Panc1 (cell line): ENCODE measurements around the gene DNASE1L1. TPM values are rescaled to one million over a fixed set of nuclear protein-coding genes. Genes with fewer than 3 reads are reported as not detected.

Source experiments
- ATAC-seq: fragments of 200-7000 bp; cut with Tn5 transposase; 2 replicates; pipeline ENCODE4 v1.9.1; 2020; ENCODE audit warnings: mild to moderate bottlenecking, moderate library complexity
- BruUV-seq: library from RNA; stranded (reverse); fragments of 400-500 nt; replicated peaks from 2 replicates; lab custom pipeline; 2021; lab: Mats Ljungman, UMichigan
- CTCF ChIA-PET: fragments of 300-600 bp; sonication (Branson Sonifier 250); formaldehyde crosslinking; loops from one replicate; lab custom pipeline; 2022; ENCODE audit warnings: antibody characterized with exemption; lab: Charles Lee
- POLR2A ChIA-PET: fragments of 300-600 bp; sonication (Branson Sonifier 250); formaldehyde crosslinking; loops from one replicate; lab custom pipeline; 2022; ENCODE audit warnings: antibody characterized with exemption; lab: Charles Lee
- DNase-seq: peaks from one replicate; pipeline ENCODE4 v3.0.0-alpha.2; 2010; ENCODE audit warnings: low read depth, low spot score
- H3K27ac ChIP-seq: 2 replicates; pipeline ENCODE4 v1.5.1; 2011; ENCODE audit warnings: mild to moderate bottlenecking, low read length, inconsistent platforms
- H3K27me3 ChIP-seq: fragments of 200-500 bp; sonication (Bioruptor generic); 2 replicates; pipeline ENCODE4 v1.6.0; 2014; ENCODE audit warnings: low read length, inconsistent platforms; ENCODE audit not compliant: control insufficient read depth, insufficient read depth
- H3K36me3 ChIP-seq: fragments of 200-500 bp; sonication (Bioruptor generic); 2 replicates; pipeline ENCODE4 v1.5.1; 2014; ENCODE audit warnings: inconsistent platforms, mild to moderate bottlenecking, low read length, moderate library complexity; ENCODE audit not compliant: control insufficient read depth, insufficient read depth
- H3K4me1 ChIP-seq: 2 replicates; pipeline ENCODE4 v1.5.1; 2011; ENCODE audit warnings: inconsistent platforms, mild to moderate bottlenecking, low read length, moderate library complexity; ENCODE audit not compliant: control insufficient read depth, insufficient read depth
- H3K4me3 ChIP-seq, 2 experiments: 2 replicates each; pipeline ENCODE4 v1.5.1; 2011 to 2012; ENCODE audit warnings: low read depth in 2 of 2, low read length in 2 of 2, mild to moderate bottlenecking in 2 of 2, inconsistent platforms in 1 of 2, moderate library complexity in 1 of 2
- H3K9me3 ChIP-seq: fragments of 200-500 bp; sonication (Bioruptor generic); 2 replicates; pipeline ENCODE4 v1.5.1; 2014; ENCODE audit warnings: low read depth, mild to moderate bottlenecking, inconsistent platforms, low read length, moderate library complexity; ENCODE audit not compliant: control insufficient read depth, insufficient read depth
- POLR2AphosphoS5 ChIP-seq: IDR thresholded peaks from 2 replicates; pipeline ENCODE4 v1.6.1; 2012; ENCODE audit warnings: mild to moderate bottlenecking, low read depth, low read length, moderate library complexity
- SIN3A ChIP-seq: IDR thresholded peaks from 2 replicates; pipeline ENCODE4 v1.6.1; 2012; ENCODE audit warnings: low read depth, mild to moderate bottlenecking, low read length, moderate library complexity, borderline replicate concordance; ENCODE audit not compliant: insufficient read depth
- TCF7L2 ChIP-seq: IDR thresholded peaks from 2 replicates; pipeline ENCODE4 v1.6.1; 2011; ENCODE audit warnings: mild to moderate bottlenecking, low read depth, low read length, inconsistent platforms
- in situ Hi-C: cut with HindIII; loops from 2 replicates; pipeline ENCODE4 v1.10.0; 2016; ENCODE audit warnings: low sequenced_read_pairs, low pct_unique_long_range_greater_than_20kb
- intact Hi-C: fragments of 100-400 bp; cut with micrococcal nuclease; formaldehyde crosslinking; loops from one replicate; pipeline ENCODE4 v1.10.0; 2022; ENCODE audit not compliant: unreplicated experiment
- total RNA-seq: library from RNA; stranded (reverse); gene quantifications from one replicate; pipeline ENCODE4 v1.2.1, GENCODE V29; 2021; ENCODE audit not compliant: unreplicated experiment
- TF ChIP-seq, protein P1 (sequence below), 2 experiments: IDR thresholded peaks; 2 replicates each; pipeline ENCODE4 v1.6.1; 2011 to 2012; ENCODE audit warnings: low read depth in 2 of 2, control low read depth in 1 of 2, low read length in 1 of 2, mild to moderate bottlenecking in 1 of 2, moderate library complexity in 1 of 2; ENCODE audit not compliant: insufficient read depth in 1 of 2
- TF ChIP-seq, protein P2 (sequence below): fragments of 450-650 bp; IDR thresholded peaks from 2 replicates; pipeline ENCODE4 v1.5.1; 2017; ENCODE audit warnings: mild to moderate bottlenecking

The DNASE1L1 gene
- total RNA-seq, 1 experiment from 2014 or later, result 60.4 TPM

DNA sequence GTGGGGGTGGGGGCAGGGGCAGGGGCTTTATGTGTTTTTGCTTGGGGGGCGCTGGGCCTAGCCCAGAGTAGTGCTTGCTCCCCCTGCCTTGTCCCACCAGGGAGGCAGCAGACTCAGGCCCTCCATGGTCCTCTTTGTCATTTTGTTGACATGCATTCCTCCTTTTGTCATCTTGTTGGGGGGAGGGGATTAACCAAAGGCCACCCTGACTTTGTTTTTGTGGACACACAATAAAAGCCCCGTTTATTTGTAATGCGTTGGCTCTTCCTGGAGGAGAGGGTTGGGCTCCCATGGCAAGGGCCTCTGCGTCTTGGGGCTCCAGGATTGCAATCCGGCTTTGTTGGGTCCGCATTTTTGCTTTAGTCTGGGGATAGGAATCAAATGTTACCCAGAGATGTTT is 27.8 kb downstream of the DNASE1L1 start:
- Histone ChIP-seq H3K27ac (no peak overlapping the region), H3K4me3 (no peak overlapping the region), H3K4me1 (peaks cover 30% of the 10 kb centered on the region), H3K27me3 (no peaks in the 10 kb centered on the region), H3K36me3 (peaks cover 4% of the 10 kb centered on the region), H3K9me3 (no peaks in the 10 kb centered on the region)
- DNase-seq, result no peak
- ATAC-seq, result no peak
- in situ Hi-C loops (no loop called here), intact Hi-C loops (no loop called here)
- no TSS peak for BruUV-seq
- ChIA-PET POLR2A (no interaction called here), CTCF (no interaction called here)
- no peak for TF ChIP-seq SIN3A
- no peak for TF ChIP-seq POLR2AphosphoS5
- TF ChIP-seq TCF7L2, result no peak

DNA sequence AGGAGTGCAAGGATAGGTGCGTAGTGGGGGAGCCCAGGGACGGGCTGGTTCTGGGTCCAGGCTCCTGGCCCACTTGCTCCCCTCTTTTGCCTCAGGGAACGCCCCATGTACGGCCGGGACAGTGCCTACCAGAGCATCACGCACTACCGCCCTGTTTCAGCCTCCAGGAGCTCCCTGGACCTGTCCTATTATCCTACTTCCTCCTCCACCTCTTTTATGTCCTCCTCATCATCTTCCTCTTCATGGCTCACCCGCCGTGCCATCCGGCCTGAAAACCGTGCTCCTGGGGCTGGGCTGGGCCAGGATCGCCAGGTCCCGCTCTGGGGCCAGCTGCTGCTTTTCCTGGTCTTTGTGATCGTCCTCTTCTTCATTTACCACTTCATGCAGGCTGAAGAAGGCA is 28.3 kb downstream of the DNASE1L1 start:
- in situ Hi-C loops (no loop called here), intact Hi-C loops (no loop called here)
- H3K27ac ChIP-seq, result peak overlapping the region; percentile 94
- H3K4me3 ChIP-seq, result peak overlapping the region; percentile 91 to 94
- H3K36me3 ChIP-seq, result peaks cover 4% of the 10 kb centered on the region
- POLR2A ChIA-PET, result no interaction called here
- TF ChIP-seq, protein P1, sequence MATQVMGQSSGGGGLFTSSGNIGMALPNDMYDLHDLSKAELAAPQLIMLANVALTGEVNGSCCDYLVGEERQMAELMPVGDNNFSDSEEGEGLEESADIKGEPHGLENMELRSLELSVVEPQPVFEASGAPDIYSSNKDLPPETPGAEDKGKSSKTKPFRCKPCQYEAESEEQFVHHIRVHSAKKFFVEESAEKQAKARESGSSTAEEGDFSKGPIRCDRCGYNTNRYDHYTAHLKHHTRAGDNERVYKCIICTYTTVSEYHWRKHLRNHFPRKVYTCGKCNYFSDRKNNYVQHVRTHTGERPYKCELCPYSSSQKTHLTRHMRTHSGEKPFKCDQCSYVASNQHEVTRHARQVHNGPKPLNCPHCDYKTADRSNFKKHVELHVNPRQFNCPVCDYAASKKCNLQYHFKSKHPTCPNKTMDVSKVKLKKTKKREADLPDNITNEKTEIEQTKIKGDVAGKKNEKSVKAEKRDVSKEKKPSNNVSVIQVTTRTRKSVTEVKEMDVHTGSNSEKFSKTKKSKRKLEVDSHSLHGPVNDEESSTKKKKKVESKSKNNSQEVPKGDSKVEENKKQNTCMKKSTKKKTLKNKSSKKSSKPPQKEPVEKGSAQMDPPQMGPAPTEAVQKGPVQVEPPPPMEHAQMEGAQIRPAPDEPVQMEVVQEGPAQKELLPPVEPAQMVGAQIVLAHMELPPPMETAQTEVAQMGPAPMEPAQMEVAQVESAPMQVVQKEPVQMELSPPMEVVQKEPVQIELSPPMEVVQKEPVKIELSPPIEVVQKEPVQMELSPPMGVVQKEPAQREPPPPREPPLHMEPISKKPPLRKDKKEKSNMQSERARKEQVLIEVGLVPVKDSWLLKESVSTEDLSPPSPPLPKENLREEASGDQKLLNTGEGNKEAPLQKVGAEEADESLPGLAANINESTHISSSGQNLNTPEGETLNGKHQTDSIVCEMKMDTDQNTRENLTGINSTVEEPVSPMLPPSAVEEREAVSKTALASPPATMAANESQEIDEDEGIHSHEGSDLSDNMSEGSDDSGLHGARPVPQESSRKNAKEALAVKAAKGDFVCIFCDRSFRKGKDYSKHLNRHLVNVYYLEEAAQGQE (IDR thresholded peaks at IDR 0.05; ENCODE audit: insufficient read depth in 1 of 2, low read depth in 2 of 2, low read length in 1 of 2), result no peak
- TF ChIP-seq, protein P2, sequence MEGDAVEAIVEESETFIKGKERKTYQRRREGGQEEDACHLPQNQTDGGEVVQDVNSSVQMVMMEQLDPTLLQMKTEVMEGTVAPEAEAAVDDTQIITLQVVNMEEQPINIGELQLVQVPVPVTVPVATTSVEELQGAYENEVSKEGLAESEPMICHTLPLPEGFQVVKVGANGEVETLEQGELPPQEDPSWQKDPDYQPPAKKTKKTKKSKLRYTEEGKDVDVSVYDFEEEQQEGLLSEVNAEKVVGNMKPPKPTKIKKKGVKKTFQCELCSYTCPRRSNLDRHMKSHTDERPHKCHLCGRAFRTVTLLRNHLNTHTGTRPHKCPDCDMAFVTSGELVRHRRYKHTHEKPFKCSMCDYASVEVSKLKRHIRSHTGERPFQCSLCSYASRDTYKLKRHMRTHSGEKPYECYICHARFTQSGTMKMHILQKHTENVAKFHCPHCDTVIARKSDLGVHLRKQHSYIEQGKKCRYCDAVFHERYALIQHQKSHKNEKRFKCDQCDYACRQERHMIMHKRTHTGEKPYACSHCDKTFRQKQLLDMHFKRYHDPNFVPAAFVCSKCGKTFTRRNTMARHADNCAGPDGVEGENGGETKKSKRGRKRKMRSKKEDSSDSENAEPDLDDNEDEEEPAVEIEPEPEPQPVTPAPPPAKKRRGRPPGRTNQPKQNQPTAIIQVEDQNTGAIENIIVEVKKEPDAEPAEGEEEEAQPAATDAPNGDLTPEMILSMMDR, result no peak
- no peak for TF ChIP-seq SIN3A
- ATAC-seq (no peak), DNase-seq (no peak)
- H3K4me1 ChIP-seq, result peaks cover 35% of the 10 kb centered on the region
- no peaks in the 10 kb centered on the region for H3K27me3 ChIP-seq
- H3K9me3 ChIP-seq, result no peaks in the 10 kb centered on the region
- BruUV-seq, result no TSS peak
- CTCF ChIA-PET, result no interaction called here

DNA sequence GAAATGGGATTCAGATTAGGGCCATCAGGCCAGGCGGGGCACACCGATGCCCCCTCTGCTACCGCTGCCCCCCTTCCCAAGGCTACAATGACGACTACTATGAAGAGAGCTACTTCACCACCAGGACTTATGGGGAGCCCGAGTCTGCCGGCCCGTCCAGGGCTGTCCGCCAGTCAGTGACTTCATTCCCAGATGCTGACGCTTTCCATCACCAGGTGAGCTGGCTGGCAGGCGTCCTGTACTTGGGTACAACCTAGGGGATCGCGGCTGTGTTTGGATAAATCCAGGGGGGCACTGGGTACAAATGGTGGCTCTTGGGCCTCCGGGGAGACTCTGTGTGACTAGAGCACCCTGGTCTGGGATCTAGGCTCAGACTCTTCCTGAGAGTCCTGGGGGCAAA is 28.9 kb downstream of the DNASE1L1 start:
- in situ Hi-C loops, result no loop called here
- peaks cover 4% of the 10 kb centered on the region for H3K36me3 ChIP-seq
- peak overlapping the region; percentile 94 for H3K27ac ChIP-seq
- H3K27me3 ChIP-seq, result no peaks in the 10 kb centered on the region
- POLR2A ChIA-PET, result no interaction called here
- H3K4me1 ChIP-seq, result peaks cover 35% of the 10 kb centered on the region
- CTCF ChIA-PET, result no interaction called here
- TF ChIP-seq, protein P1 (IDR thresholded peaks at IDR 0.05; ENCODE audit: insufficient read depth in 1 of 2, low read depth in 2 of 2, low read length in 1 of 2), result no peak
- TF ChIP-seq TCF7L2 (no peak), POLR2AphosphoS5 (no peak), SIN3A (no peak)
- TF ChIP-seq, protein P2, result no peak
- intact Hi-C loops, result no loop called here
- H3K4me3 ChIP-seq, result peak overlapping the region; percentile 91 to 94
- DNase-seq, result no peak
- TSS peak; percentile 97 for BruUV-seq
- no peaks in the 10 kb centered on the region for H3K9me3 ChIP-seq
- ATAC-seq, result no peak
